Measurements from ENCODE around the gene MAT2B.

DNA sequence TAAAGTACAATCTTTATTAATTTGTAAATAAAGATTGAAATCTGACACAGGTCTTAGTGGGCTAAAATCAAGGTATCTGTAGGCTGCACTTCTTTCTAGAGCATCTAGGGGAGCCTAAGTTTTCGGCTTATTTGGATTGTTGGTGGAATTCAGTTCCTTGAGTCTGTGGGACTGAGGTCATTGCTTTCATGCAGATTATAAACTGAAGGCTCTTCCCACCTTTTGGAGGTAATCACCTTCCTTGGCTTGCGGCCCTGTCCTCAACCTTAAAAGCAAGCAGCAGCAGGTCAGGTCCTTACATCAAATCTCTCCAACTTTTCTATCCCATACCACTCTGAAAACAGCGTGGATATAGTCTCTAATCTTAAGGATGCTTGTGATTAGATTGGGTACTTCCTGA is 25.9 kb downstream of the MAT2B start:
- no peak for TF ChIP-seq ARNTL (CRISPR knock-in tag; IDR thresholded peaks at IDR 0.05; ENCODE audit: borderline replicate concordance, low read depth)
- TF ChIP-seq BACH2 (CRISPR knock-in tag; IDR thresholded peaks at IDR 0.05; ENCODE audit: borderline replicate concordance), result no peak
- no peak for TF ChIP-seq OSR1 (CRISPR knock-in tag; IDR thresholded peaks at IDR 0.05)
- no peak for TF ChIP-seq ZFP3 (CRISPR knock-in tag; IDR thresholded peaks at IDR 0.05)
- no peak for TF ChIP-seq ZNF565 (CRISPR knock-in tag; conservative IDR thresholded peaks at IDR 0.05; ENCODE audit: low read depth)
- TF ChIP-seq, protein P1, sequence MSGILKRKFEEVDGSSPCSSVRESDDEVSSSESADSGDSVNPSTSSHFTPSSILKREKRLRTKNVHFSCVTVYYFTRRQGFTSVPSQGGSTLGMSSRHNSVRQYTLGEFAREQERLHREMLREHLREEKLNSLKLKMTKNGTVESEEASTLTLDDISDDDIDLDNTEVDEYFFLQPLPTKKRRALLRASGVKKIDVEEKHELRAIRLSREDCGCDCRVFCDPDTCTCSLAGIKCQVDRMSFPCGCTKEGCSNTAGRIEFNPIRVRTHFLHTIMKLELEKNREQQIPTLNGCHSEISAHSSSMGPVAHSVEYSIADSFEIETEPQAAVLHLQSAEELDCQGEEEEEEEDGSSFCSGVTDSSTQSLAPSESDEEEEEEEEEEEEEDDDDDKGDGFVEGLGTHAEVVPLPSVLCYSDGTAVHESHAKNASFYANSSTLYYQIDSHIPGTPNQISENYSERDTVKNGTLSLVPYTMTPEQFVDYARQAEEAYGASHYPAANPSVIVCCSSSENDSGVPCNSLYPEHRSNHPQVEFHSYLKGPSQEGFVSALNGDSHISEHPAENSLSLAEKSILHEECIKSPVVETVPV (CRISPR knock-in tag; IDR thresholded peaks at IDR 0.05), result no peak
- TF ChIP-seq ISL1 (CRISPR knock-in tag; IDR thresholded peaks at IDR 0.05), result no peak
- TF ChIP-seq PATZ1 (CRISPR knock-in tag; IDR thresholded peaks at IDR 0.05; ENCODE audit: borderline replicate concordance), result no peak
- TF ChIP-seq TOX (CRISPR knock-in tag; IDR thresholded peaks at IDR 0.05; ENCODE audit: borderline replicate concordance), result no peak
- TF ChIP-seq, protein P2, sequence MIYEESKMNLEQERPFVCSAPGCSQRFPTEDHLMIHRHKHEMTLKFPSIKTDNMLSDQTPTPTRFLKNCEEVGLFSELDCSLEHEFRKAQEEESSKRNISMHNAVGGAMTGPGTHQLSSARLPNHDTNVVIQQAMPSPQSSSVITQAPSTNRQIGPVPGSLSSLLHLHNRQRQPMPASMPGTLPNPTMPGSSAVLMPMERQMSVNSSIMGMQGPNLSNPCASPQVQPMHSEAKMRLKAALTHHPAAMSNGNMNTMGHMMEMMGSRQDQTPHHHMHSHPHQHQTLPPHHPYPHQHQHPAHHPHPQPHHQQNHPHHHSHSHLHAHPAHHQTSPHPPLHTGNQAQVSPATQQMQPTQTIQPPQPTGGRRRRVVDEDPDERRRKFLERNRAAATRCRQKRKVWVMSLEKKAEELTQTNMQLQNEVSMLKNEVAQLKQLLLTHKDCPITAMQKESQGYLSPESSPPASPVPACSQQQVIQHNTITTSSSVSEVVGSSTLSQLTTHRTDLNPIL (CRISPR knock-in tag; IDR thresholded peaks at IDR 0.05; ENCODE audit: low read depth), result no peak
- no peak for TF ChIP-seq PPARA (CRISPR knock-in tag; IDR thresholded peaks at IDR 0.05; ENCODE audit: borderline replicate concordance)
- TF ChIP-seq GLIS3 (CRISPR knock-in tag; IDR thresholded peaks at IDR 0.05), result no peak
- TF ChIP-seq TSHZ2 (CRISPR knock-in tag; IDR thresholded peaks at IDR 0.05), result no peak

Data from SK-N-SH treated with all-trans-retinoic acid at 6 μM for 48 hours (cell line).